Loucy (cell line): Measurements from ENCODE around the gene LRRC14B.

Source experiments
- CTCF ChIP-seq: fragments of 200-600 bp; sonication (generic); conservative IDR thresholded peaks from 2 replicates; pipeline ENCODE4 v1.5.1; 2014; ENCODE audit warnings: mild to moderate bottlenecking, antibody characterized with exemption, low read length
- EZH2phosphoT487 ChIP-seq: fragments of 200-600 bp; IDR thresholded peaks from 2 replicates; pipeline ENCODE4 v1.6.1; 2018; ENCODE audit warnings: antibody characterized with exemption, mild to moderate bottlenecking, moderate library complexity, borderline replicate concordance

GRCh38 chr5:228886-229285, 37.6 kb downstream of the LRRC14B start:
- no peak for TF ChIP-seq CTCF
- no peak for TF ChIP-seq EZH2phosphoT487
